ENCODE results near the gene NLRP12.

NLRP12 gene

DNA sequence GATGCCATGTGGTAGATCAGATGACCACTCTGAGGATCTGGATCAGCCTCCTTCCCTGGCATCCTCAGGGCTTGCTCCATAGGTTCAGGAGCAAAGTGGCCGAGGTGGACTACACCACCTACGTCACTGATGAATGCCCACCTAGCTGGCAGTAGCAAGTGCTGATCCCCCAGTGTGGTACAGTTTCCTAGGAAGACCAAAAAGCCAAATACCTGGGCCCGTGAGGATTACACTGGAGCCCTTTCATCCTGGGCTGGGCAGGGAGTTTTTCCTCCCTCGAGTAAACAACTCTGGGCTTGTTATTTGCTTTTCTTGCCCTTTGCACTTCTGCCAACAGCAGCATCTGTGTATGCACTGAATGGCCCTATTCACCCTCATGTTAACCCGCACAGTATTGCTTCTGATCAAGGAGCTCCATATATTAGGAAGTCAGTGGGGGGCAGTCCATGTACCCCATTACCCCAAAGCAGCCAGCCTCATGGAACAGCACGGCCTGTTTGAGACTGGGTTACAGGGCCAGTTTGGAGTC is 40.3 kb upstream of the NLRP12 start:
- no peak for TF ChIP-seq GABPA (IDR thresholded peaks at IDR 0.05; ENCODE audit: low read depth)
- TF ChIP-seq, protein P1, sequence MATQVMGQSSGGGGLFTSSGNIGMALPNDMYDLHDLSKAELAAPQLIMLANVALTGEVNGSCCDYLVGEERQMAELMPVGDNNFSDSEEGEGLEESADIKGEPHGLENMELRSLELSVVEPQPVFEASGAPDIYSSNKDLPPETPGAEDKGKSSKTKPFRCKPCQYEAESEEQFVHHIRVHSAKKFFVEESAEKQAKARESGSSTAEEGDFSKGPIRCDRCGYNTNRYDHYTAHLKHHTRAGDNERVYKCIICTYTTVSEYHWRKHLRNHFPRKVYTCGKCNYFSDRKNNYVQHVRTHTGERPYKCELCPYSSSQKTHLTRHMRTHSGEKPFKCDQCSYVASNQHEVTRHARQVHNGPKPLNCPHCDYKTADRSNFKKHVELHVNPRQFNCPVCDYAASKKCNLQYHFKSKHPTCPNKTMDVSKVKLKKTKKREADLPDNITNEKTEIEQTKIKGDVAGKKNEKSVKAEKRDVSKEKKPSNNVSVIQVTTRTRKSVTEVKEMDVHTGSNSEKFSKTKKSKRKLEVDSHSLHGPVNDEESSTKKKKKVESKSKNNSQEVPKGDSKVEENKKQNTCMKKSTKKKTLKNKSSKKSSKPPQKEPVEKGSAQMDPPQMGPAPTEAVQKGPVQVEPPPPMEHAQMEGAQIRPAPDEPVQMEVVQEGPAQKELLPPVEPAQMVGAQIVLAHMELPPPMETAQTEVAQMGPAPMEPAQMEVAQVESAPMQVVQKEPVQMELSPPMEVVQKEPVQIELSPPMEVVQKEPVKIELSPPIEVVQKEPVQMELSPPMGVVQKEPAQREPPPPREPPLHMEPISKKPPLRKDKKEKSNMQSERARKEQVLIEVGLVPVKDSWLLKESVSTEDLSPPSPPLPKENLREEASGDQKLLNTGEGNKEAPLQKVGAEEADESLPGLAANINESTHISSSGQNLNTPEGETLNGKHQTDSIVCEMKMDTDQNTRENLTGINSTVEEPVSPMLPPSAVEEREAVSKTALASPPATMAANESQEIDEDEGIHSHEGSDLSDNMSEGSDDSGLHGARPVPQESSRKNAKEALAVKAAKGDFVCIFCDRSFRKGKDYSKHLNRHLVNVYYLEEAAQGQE (IDR thresholded peaks at IDR 0.05; ENCODE audit: insufficient replicate concordance, low read depth) = no peak
- TF ChIP-seq, protein P2, sequence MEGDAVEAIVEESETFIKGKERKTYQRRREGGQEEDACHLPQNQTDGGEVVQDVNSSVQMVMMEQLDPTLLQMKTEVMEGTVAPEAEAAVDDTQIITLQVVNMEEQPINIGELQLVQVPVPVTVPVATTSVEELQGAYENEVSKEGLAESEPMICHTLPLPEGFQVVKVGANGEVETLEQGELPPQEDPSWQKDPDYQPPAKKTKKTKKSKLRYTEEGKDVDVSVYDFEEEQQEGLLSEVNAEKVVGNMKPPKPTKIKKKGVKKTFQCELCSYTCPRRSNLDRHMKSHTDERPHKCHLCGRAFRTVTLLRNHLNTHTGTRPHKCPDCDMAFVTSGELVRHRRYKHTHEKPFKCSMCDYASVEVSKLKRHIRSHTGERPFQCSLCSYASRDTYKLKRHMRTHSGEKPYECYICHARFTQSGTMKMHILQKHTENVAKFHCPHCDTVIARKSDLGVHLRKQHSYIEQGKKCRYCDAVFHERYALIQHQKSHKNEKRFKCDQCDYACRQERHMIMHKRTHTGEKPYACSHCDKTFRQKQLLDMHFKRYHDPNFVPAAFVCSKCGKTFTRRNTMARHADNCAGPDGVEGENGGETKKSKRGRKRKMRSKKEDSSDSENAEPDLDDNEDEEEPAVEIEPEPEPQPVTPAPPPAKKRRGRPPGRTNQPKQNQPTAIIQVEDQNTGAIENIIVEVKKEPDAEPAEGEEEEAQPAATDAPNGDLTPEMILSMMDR (IDR thresholded peaks at IDR 0.05; ENCODE audit: insufficient read depth, low read length) = no peak
- no peak for TF ChIP-seq SPI1 (IDR thresholded peaks at IDR 0.05; ENCODE audit: borderline replicate concordance, low read depth)
- no peak for TF ChIP-seq POLR2AphosphoS5 (IDR thresholded peaks at IDR 0.05; ENCODE audit: low read depth)
- DNase-seq (ENCODE audit: low read depth in 1 of 2, low spot score in 1 of 2) = no peak
- no peaks in the 10 kb centered on the region for H3K27me3 ChIP-seq (ENCODE audit: insufficient read depth, poor library complexity, severe bottlenecking)
- H3K4me3 ChIP-seq (replicated peaks; ENCODE audit: insufficient read depth, low read length) = no peak overlapping the region
- no peak overlapping the region for H3K27ac ChIP-seq (replicated peaks)

DNA sequence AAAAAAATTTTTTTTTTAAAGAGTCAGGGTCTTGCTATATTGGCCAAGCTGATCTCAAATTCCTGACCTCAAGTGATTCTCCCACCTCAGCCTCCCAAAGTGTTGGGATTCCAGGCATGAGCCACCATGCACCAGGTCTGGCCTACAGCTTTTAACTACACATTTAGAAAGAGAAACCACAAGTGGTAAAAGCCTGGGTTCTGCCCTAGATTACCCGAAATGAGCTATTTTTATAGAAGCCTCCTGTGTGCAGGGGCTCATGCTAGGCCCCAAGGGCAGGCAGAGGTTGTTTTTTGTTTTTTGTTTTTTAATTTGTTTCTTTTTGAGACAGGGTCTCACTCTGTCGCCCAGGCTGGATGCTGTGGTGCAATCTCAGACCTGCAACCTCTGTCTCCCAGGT is 29.6 kb upstream of the NLRP12 start:
- no peak overlapping the region for H3K27ac ChIP-seq (replicated peaks)
- DNase-seq (ENCODE audit: low read depth in 1 of 2, low spot score in 1 of 2) = no peak
- H3K27me3 ChIP-seq (ENCODE audit: insufficient read depth, poor library complexity, severe bottlenecking) = no peaks in the 10 kb centered on the region
- TF ChIP-seq POLR2AphosphoS5 (IDR thresholded peaks at IDR 0.05; ENCODE audit: low read depth) = no peak
- TF ChIP-seq GABPA (IDR thresholded peaks at IDR 0.05; ENCODE audit: low read depth) = no peak
- TF ChIP-seq, protein P1 (IDR thresholded peaks at IDR 0.05; ENCODE audit: insufficient replicate concordance, low read depth) = no peak
- no peak for TF ChIP-seq SPI1 (IDR thresholded peaks at IDR 0.05; ENCODE audit: borderline replicate concordance, low read depth)
- TF ChIP-seq, protein P2 (IDR thresholded peaks at IDR 0.05; ENCODE audit: insufficient read depth, low read length) = no peak
- no peak overlapping the region for H3K4me3 ChIP-seq (replicated peaks; ENCODE audit: insufficient read depth, low read length)

DNA sequence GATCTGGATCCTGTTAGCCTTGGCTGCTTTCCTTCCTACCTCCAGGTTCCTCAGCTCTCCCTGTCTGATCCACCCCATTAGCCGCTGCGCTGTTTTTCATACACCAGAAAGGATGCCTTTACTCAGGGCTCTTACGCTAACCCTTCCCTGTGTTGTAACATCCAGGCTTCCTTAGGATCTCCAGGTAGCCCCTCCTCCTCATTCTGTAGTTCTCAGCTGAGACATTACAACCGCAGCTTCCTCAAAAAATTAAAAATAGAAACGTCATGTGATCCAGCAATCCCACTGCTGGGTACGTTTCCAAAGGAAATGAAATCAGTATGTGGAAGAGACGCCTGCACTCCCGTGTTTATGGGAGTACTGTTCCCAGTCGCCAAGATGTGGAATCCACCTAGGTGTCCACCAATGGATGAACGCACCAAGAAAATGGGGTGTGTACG is 25.1 kb upstream of the NLRP12 start:
- DNase-seq (ENCODE audit: low read depth in 1 of 2, low spot score in 1 of 2) = peak; percentile 69 to 84
- Histone ChIP-seq H3K27ac (replicated peaks) (no peak overlapping the region), H3K27me3 (ENCODE audit: insufficient read depth, poor library complexity, severe bottlenecking) (peaks cover 2% of the 10 kb centered on the region), H3K4me3 (replicated peaks; ENCODE audit: insufficient read depth, low read length) (no peak overlapping the region)
- TF ChIP-seq, protein P1 (IDR thresholded peaks at IDR 0.05; ENCODE audit: insufficient replicate concordance, low read depth) = no peak
- no peak for TF ChIP-seq SPI1 (IDR thresholded peaks at IDR 0.05; ENCODE audit: borderline replicate concordance, low read depth)
- TF ChIP-seq GABPA (IDR thresholded peaks at IDR 0.05; ENCODE audit: low read depth) = no peak
- no peak for TF ChIP-seq POLR2AphosphoS5 (IDR thresholded peaks at IDR 0.05; ENCODE audit: low read depth)
- TF ChIP-seq, protein P2 (IDR thresholded peaks at IDR 0.05; ENCODE audit: insufficient read depth, low read length) = no peak

All from HL-60 (cell line).